H1 (cell line): Measurements from ENCODE around the gene AGAP1. TPM values are rescaled to one million over a fixed set of nuclear protein-coding genes. Genes with fewer than 3 reads are reported as not detected.

ENCODE experiments used
- CTCF ChIA-PET: fragments of 300-600 bp; sonication (Branson Sonifier 250); formaldehyde crosslinking; loops from one replicate; lab custom pipeline; 2021; ENCODE audit not compliant: partially characterized antibody; lab: Charles Lee
- POLR2A ChIA-PET: fragments of 300-600 bp; sonication (Branson Sonifier 250); formaldehyde crosslinking; loops from one replicate; lab custom pipeline; 2021; ENCODE audit warnings: inconsistent platforms; ENCODE audit not compliant: partially characterized antibody; lab: Charles Lee
- DNase-seq, 2 experiments: peaks; one replicate each; pipeline versions ENCODE4 v3.0.0 to v3.0.0-alpha.2; 2010 to 2022; ENCODE audit warnings: low spot score in 2 of 2, low read depth in 1 of 2, mixed read lengths in 1 of 2
- FAIRE-seq: peaks from 2 replicates; lab custom pipeline; 2011; peaks lifted over from hg19 to GRCh38; lab: Jason Lieb, UNC
- H2AFZ ChIP-seq: 2 replicates; pipeline ENCODE4 v1.8.1; 2012; ENCODE audit warnings: low read length, inconsistent platforms
- H2AK5ac ChIP-seq: 2 replicates; pipeline ENCODE4 v1.6.1; 2013; ENCODE audit warnings: low read depth, low read length
- H2BK120ac ChIP-seq: replicated peaks from 2 replicates; pipeline ENCODE3; 2013; ENCODE audit warnings: low read depth, low read length, inconsistent platforms
- H2BK12ac ChIP-seq: 2 replicates; pipeline ENCODE4 v1.6.1; 2013; ENCODE audit warnings: low read depth, low read length
- H2BK15ac ChIP-seq: 2 replicates; pipeline ENCODE4 v1.6.1; 2013; ENCODE audit warnings: low read length
- H2BK20ac ChIP-seq: 2 replicates; pipeline ENCODE4 v1.6.1; 2013; ENCODE audit warnings: low read length
- H2BK5ac ChIP-seq: 2 replicates; pipeline ENCODE4 v1.6.1; 2013; ENCODE audit warnings: low read depth, low read length
- H3K14ac ChIP-seq: 2 replicates; pipeline ENCODE4 v1.6.1; 2013; ENCODE audit warnings: inconsistent platforms; ENCODE audit not compliant: insufficient read length
- H3K18ac ChIP-seq: 2 replicates; pipeline ENCODE4 v1.6.1; 2013; ENCODE audit warnings: low read length; ENCODE audit errors: extremely low read depth
- H3K23ac ChIP-seq: 2 replicates; pipeline ENCODE4 v1.6.1; 2013; ENCODE audit warnings: inconsistent platforms; ENCODE audit not compliant: insufficient read length
- H3K23me2 ChIP-seq: 2 replicates; pipeline ENCODE4 v1.6.1; 2013; ENCODE audit warnings: low read depth, low read length
- H3K27ac ChIP-seq: 2 replicates; pipeline ENCODE4 v1.6.1; 2011; ENCODE audit warnings: low read depth, low read length, inconsistent platforms
- H3K27me3 ChIP-seq, 4 experiments: replicated peaks in 1 of 4; 1 replicate in 1 of 4; 2 replicates in 3 of 4; pipeline versions ENCODE4 v1.6.1 to v1.8.1; 2011 to 2013; ENCODE audit warnings: low read length in 3 of 4, mild to moderate bottlenecking in 3 of 4, inconsistent platforms in 2 of 4, mixed read lengths in 2 of 4, moderate library complexity in 1 of 4; ENCODE audit not compliant: control insufficient read depth in 3 of 4, insufficient read depth in 3 of 4; ENCODE audit errors: extremely low read depth in 1 of 4
- H3K36me3 ChIP-seq, 4 experiments: 2 replicates each; pipeline versions ENCODE4 v1.6.1 to v1.8.1; 2011 to 2013; ENCODE audit warnings: mild to moderate bottlenecking in 4 of 4, low read length in 3 of 4, moderate library complexity in 2 of 4, control low read depth in 1 of 4, inconsistent platforms in 1 of 4; ENCODE audit not compliant: insufficient read depth in 4 of 4, control insufficient read depth in 2 of 4
- H3K4ac ChIP-seq: replicated peaks from 2 replicates; pipeline ENCODE3; 2013; ENCODE audit warnings: low read length, low read depth, mixed read lengths, inconsistent platforms; ENCODE audit not compliant: insufficient read length
- H3K4me1 ChIP-seq, 4 experiments: replicated peaks in 1 of 4; 1 replicate in 1 of 4; 2 replicates in 3 of 4; pipeline versions ENCODE4 v1.6.1 to v1.8.1; 2011 to 2013; ENCODE audit warnings: low read length in 3 of 4, inconsistent platforms in 2 of 4, mixed read lengths in 1 of 4; ENCODE audit not compliant: insufficient read depth in 4 of 4, control insufficient read depth in 3 of 4
- H3K4me2 ChIP-seq, 2 experiments: 2 replicates each; pipeline versions ENCODE4 v1.6.1 to v1.8.1; 2011 to 2013; ENCODE audit warnings: low read depth in 2 of 2, low read length in 2 of 2, control low read depth in 1 of 2, inconsistent platforms in 1 of 2, mild to moderate bottlenecking in 1 of 2; ENCODE audit not compliant: insufficient read depth in 1 of 2
- H3K4me3 ChIP-seq, 4 experiments: fragments of 200-600, 300-600 bp in 1 of 4; sonication (generic), shearing (Covaris generic), sonication (Bioruptor Twin) in 1 of 4; 2 replicates each; pipeline versions ENCODE4 v1.5.1 to v1.8.1; 2011 to 2016; ENCODE audit warnings: low read length in 4 of 4, low read depth in 3 of 4, control low read depth in 2 of 4, inconsistent platforms in 2 of 4, mild to moderate bottlenecking in 2 of 4, mixed read lengths in 1 of 4, moderate library complexity in 1 of 4; ENCODE audit not compliant: insufficient read depth in 2 of 4; ENCODE audit errors: extremely low read depth in 1 of 4
- H3K56ac ChIP-seq: replicated peaks from 2 replicates; pipeline ENCODE3; 2013; ENCODE audit warnings: low read depth, mild to moderate bottlenecking, mixed read lengths, low read length, inconsistent platforms; ENCODE audit not compliant: insufficient read length
- H3K79me1 ChIP-seq: 2 replicates; pipeline ENCODE4 v1.6.1; 2013; ENCODE audit warnings: low read depth, low read length, control low read depth
- H3K79me2 ChIP-seq, 2 experiments: 2 replicates each; pipeline versions ENCODE4 v1.6.1 to v1.8.1; 2012 to 2013; ENCODE audit warnings: low read length in 2 of 2, mild to moderate bottlenecking in 2 of 2, inconsistent platforms in 1 of 2; ENCODE audit not compliant: insufficient read depth in 2 of 2, control insufficient read depth in 1 of 2
- H3K9ac ChIP-seq, 4 experiments: replicated peaks in 1 of 4; 1 replicate in 1 of 4; 2 replicates in 3 of 4; pipeline versions ENCODE4 v1.6.1 to v1.8.1; 2011 to 2013; ENCODE audit warnings: low read depth in 3 of 4, low read length in 3 of 4, control low read depth in 2 of 4, mild to moderate bottlenecking in 2 of 4, moderate library complexity in 2 of 4, inconsistent platforms in 1 of 4; ENCODE audit errors: extremely low read depth in 1 of 4
- H3K9me3 ChIP-seq, 2 experiments: 2 replicates each; pipeline versions ENCODE4 v1.6.1 to v1.8.1; 2012 to 2013; ENCODE audit warnings: mild to moderate bottlenecking in 2 of 2, moderate library complexity in 2 of 2, control low read depth in 1 of 2, inconsistent platforms in 1 of 2, low read depth in 1 of 2, low read length in 1 of 2, mixed read lengths in 1 of 2; ENCODE audit not compliant: insufficient read depth in 2 of 2
- H4K20me1 ChIP-seq, 2 experiments: replicated peaks in 1 of 2; 2 replicates each; pipeline versions ENCODE3 to v1.8.1; 2011 to 2013; ENCODE audit warnings: inconsistent platforms in 2 of 2, low read length in 2 of 2, mild to moderate bottlenecking in 1 of 2; ENCODE audit not compliant: insufficient read depth in 2 of 2, control insufficient read depth in 1 of 2
- H4K5ac ChIP-seq: 2 replicates; pipeline ENCODE4 v1.6.1; 2013; ENCODE audit warnings: low read length, low read depth, mixed read lengths, inconsistent platforms; ENCODE audit not compliant: insufficient read length
- H4K8ac ChIP-seq: 2 replicates; pipeline ENCODE4 v1.8.0; 2013; ENCODE audit warnings: mild to moderate bottlenecking, moderate library complexity, low read length, inconsistent platforms; ENCODE audit not compliant: insufficient read depth; ENCODE audit errors: extremely low read depth
- H4K91ac ChIP-seq: replicated peaks from 2 replicates; pipeline ENCODE3; 2013; ENCODE audit warnings: low read length, mixed read lengths, inconsistent platforms; ENCODE audit not compliant: insufficient read length
- GTF2F1 ChIP-seq: IDR thresholded peaks from 2 replicates; pipeline ENCODE4 v1.6.1; 2012; ENCODE audit warnings: low read depth, low read length, improper control_type of control experiment, borderline replicate concordance
- HDAC2 ChIP-seq, 2 experiments: fragments of 300-600 bp in 1 of 2; sonication (generic) in 1 of 2; IDR thresholded peaks; 2 replicates each; pipeline ENCODE4 v1.6.1; 2011 to 2012; ENCODE audit warnings: low read depth in 2 of 2, low read length in 2 of 2, mild to moderate bottlenecking in 2 of 2, moderate library complexity in 2 of 2, borderline replicate concordance in 1 of 2, inconsistent platforms in 1 of 2
- RNF2 ChIP-seq: fragments of 200-900, 300-1000 bp; sonication (generic); IDR thresholded peaks from 2 replicates; pipeline ENCODE4 v1.7.1; 2016; ENCODE audit warnings: borderline replicate concordance, low read depth, mild to moderate bottlenecking, antibody characterized with exemption, low read length; ENCODE audit not compliant: poor library complexity, severe bottlenecking; ENCODE audit errors: missing control alignments
- YY1 ChIP-seq: IDR thresholded peaks from 2 replicates; pipeline ENCODE4 v1.6.1; 2011; ENCODE audit warnings: low read depth, mild to moderate bottlenecking, low read length
- WGBS, 2 experiments: shearing (Covaris generic) in 1 of 2; methylation state at CpG; one replicate each; pipeline versions ENCODE4 v1.1.6 to v1.1.7; 2013 to 2015; ENCODE audit warnings: low lambda C conversion rate in 2 of 2, mixed read lengths in 2 of 2, inconsistent platforms in 1 of 2, low coverage in 1 of 2, missing lambda C conversion rate in 1 of 2; ENCODE audit not compliant: insufficient replicate concordance in 2 of 2, insufficient coverage in 1 of 2, insufficient read length in 1 of 2; ENCODE audit errors: extremely low coverage in 1 of 2, missing lambda C conversion rate in 1 of 2; 5-methylcytosine and 5-hydroxymethylcytosine counted together
- polyA plus RNA-seq, 7 experiments: library from polyadenylated mRNA; depleted of rRNA in 3 of 7; stranded (reverse) in 5 of 7; unstranded in 2 of 7; fragments of >200 nt in 5 of 7; fragments of 200-250 nt in 2 of 7; gene quantifications; 1 replicate in 5 of 7; 2 replicates in 1 of 7; 4 replicates in 1 of 7; pipeline versions ENCODE4 v1.2.1 to v1.2.3, GENCODE V29; 2011 to 2013; ENCODE audit warnings: missing spikeins in 2 of 7, mixed read lengths in 2 of 7
- total RNA-seq: library from RNA; stranded (reverse); fragmentation: NEBNext Ultra II Directional; extraction: Animal tissue kit (Norgen Biotek cat#: 25700); gene quantifications from 2 replicates; pipeline ENCODE4 v1.2.1, GENCODE V29; 2021

The AGAP1 gene
- total and polyA plus RNA-seq, 2 of the 8 experiments (the other 6 are each of a cell fraction or from before 2014, with no cell fraction given) = 18.1 to 39.4 TPM

DNA sequence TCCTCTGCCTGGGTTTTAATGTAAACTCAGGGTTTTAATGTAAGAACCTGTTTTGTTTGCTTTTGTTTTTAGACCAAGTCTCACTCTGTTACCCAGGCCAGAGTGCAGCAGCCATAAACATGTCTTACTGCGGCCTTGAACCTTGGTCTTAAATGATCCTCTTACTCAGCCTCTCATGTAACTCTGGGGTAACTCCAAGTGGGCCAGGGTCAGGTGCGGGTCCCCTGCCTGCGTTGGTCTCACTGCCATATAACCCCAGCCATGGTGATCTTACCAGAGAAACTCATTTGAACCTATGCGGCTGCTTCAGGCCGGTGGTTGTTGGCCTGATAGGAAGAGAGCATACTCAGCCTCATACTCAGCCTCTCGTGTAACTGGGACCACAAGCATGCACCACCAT is 89.3 kb downstream of the AGAP1 start:
- Histone ChIP-seq H3K27ac (no peak overlapping the region), H2BK120ac (no peak overlapping the region), H2BK12ac (no peak overlapping the region), H3K4me1 (peaks cover 0 to 25% (median 10%) of the 10 kb centered on the region in 4 experiments; a peak in 6 of 7 replicates), H4K91ac (no peak overlapping the region), H3K4me2 (no peak overlapping the region), H3K23me2 (no peaks in the 10 kb centered on the region), H2BK15ac (no peak overlapping the region), H3K4me3 (no peak overlapping the region), H3K36me3 (no peaks in the 10 kb centered on the region), H3K14ac (no peak overlapping the region), H3K56ac (no peak overlapping the region), H4K8ac (no peak overlapping the region), H3K9me3 (no peaks in the 10 kb centered on the region; a peak in 2 of 4 replicates), H3K9ac (no peak overlapping the region), H3K79me1 (peaks cover 14% of the 10 kb centered on the region), H4K5ac (no peak overlapping the region), H2AFZ (no peak overlapping the region), H3K4ac (no peak overlapping the region), H3K79me2 (peaks cover 4 to 62% of the 10 kb centered on the region in 2 experiments; a peak in 3 of 4 replicates), H3K23ac (no peak overlapping the region), H3K27me3 (no peaks in the 10 kb centered on the region), H2BK20ac (no peak overlapping the region), H3K18ac (no peak overlapping the region), H4K20me1 (peaks cover 0 to 4% of the 10 kb centered on the region in 2 experiments), H2AK5ac (no peak overlapping the region), H2BK5ac (no peak overlapping the region)
- CTCF ChIA-PET = interaction anchor here (0.7 to 7.2 kb wide), 3 partner anchors 10 to 1494 kb away, joined by 3 to 49 read pairs (median 7); no protein-coding TSS in a partner anchor
- WGBS, 2 experiments = 90% methylated on average over 6 of the region's 6 CpGs; no CpG with 5 or more reads in 1 of the 2 experiments
- no peak for TF ChIP-seq RNF2
- no peak for TF ChIP-seq HDAC2 (IDR thresholded peaks at IDR 0.05; ENCODE audit: borderline replicate concordance in 1 of 2, low read depth in 2 of 2, low read length in 2 of 2)
- TF ChIP-seq YY1 = no peak
- no peak for TF ChIP-seq GTF2F1
- POLR2A ChIA-PET = no interaction called here
- FAIRE-seq = no peak
- DNase-seq = no peak
